Trophoblast cell (in vitro differentiated cells and primary cell): ENCODE measurements around the gene BACH2.

Experiments
- DNase-seq, 2 donors: peaks; one replicate each; pipeline ENCODE4 v3.0.0-alpha.2; 2016
- H2AFZ ChIP-seq: 2 replicates; pipeline ENCODE4 v1.6.1; 2013; ENCODE audit warnings: low read length, moderate library complexity, mild to moderate bottlenecking; ENCODE audit not compliant: insufficient read depth, poor library complexity
- H2AK5ac ChIP-seq: 2 replicates; pipeline ENCODE4 v1.6.1; 2013; ENCODE audit warnings: mild to moderate bottlenecking, low read length
- H2BK120ac ChIP-seq: 2 replicates; pipeline ENCODE4 v1.6.1; 2013; ENCODE audit warnings: low read length, mild to moderate bottlenecking, moderate library complexity; ENCODE audit not compliant: insufficient read depth, poor library complexity
- H2BK12ac ChIP-seq: 2 replicates; pipeline ENCODE4 v1.6.1; 2013; ENCODE audit warnings: mild to moderate bottlenecking, low read length, moderate library complexity
- H2BK5ac ChIP-seq: 2 replicates; pipeline ENCODE4 v1.6.1; 2013; ENCODE audit warnings: low read length, low read depth, moderate library complexity, mild to moderate bottlenecking; ENCODE audit not compliant: poor library complexity
- H3K14ac ChIP-seq: 2 replicates; pipeline ENCODE4 v1.6.1; 2013; ENCODE audit warnings: mild to moderate bottlenecking, low read length
- H3K18ac ChIP-seq: 2 replicates; pipeline ENCODE4 v1.6.1; 2013; ENCODE audit warnings: mild to moderate bottlenecking, low read length
- H3K23ac ChIP-seq: 2 replicates; pipeline ENCODE4 v1.6.1; 2013; ENCODE audit warnings: low read length
- H3K27ac ChIP-seq: 2 replicates; pipeline ENCODE4 v1.5.1; 2013; ENCODE audit warnings: low read depth, mild to moderate bottlenecking, inconsistent platforms, low read length, moderate library complexity
- H3K27me3 ChIP-seq: 2 replicates; pipeline ENCODE4 v1.6.1; 2013; ENCODE audit warnings: inconsistent platforms, mild to moderate bottlenecking, low read length, moderate library complexity; ENCODE audit not compliant: insufficient read depth
- H3K36me3 ChIP-seq, 2 experiments: 1 replicate in 1 of 2; 2 replicates in 1 of 2; pipeline ENCODE4 v1.6.1; 2013; ENCODE audit warnings: low read length in 2 of 2, mild to moderate bottlenecking in 2 of 2, moderate library complexity in 1 of 2; ENCODE audit not compliant: insufficient read depth in 2 of 2, control insufficient read depth in 1 of 2
- H3K4ac ChIP-seq: 2 replicates; pipeline ENCODE4 v1.6.1; 2013; ENCODE audit warnings: low read depth, mild to moderate bottlenecking, low read length, moderate library complexity
- H3K4me1 ChIP-seq, 2 experiments: 1 replicate in 1 of 2; 2 replicates in 1 of 2; pipeline ENCODE4 v1.6.1; 2013; ENCODE audit warnings: low read length in 2 of 2, mild to moderate bottlenecking in 2 of 2, moderate library complexity in 1 of 2; ENCODE audit not compliant: insufficient read depth in 2 of 2, control insufficient read depth in 1 of 2
- H3K4me2 ChIP-seq: 2 replicates; pipeline ENCODE4 v1.6.1; 2013; ENCODE audit warnings: inconsistent platforms, mild to moderate bottlenecking, low read length, moderate library complexity
- H3K4me3 ChIP-seq: 2 replicates; pipeline ENCODE4 v1.5.1; 2013; ENCODE audit warnings: mild to moderate bottlenecking, low read depth, low read length, inconsistent platforms
- H3K79me1 ChIP-seq: one replicate; pipeline ENCODE4 v1.6.1; 2013; ENCODE audit warnings: low read length
- H3K79me2 ChIP-seq: 2 replicates; pipeline ENCODE4 v1.6.1; 2013; ENCODE audit warnings: low read length, mild to moderate bottlenecking; ENCODE audit not compliant: control insufficient read depth, insufficient read depth, poor library complexity
- H3K9ac ChIP-seq: 2 replicates; pipeline ENCODE4 v1.6.1; 2013; ENCODE audit warnings: mild to moderate bottlenecking, low read length
- H3K9me3 ChIP-seq: 2 replicates; pipeline ENCODE4 v1.6.1; 2013; ENCODE audit warnings: low read depth, mild to moderate bottlenecking, control low read depth, inconsistent platforms, low read length; ENCODE audit not compliant: insufficient read depth
- H4K12ac ChIP-seq: 2 replicates; pipeline ENCODE4 v1.6.1; 2013; ENCODE audit warnings: low read depth, mild to moderate bottlenecking, low read length, moderate library complexity
- H4K8ac ChIP-seq: 2 replicates; pipeline ENCODE4 v1.6.1; 2013; ENCODE audit warnings: low read depth, mild to moderate bottlenecking, low read length, moderate library complexity
- H4K91ac ChIP-seq: one replicate; pipeline ENCODE4 v1.6.1; 2013; ENCODE audit warnings: low read depth, mild to moderate bottlenecking, low read length, moderate library complexity
- WGBS: extraction: QIAGEN DNeasy Blood & Tissue Kit; methylation state at CpG from one replicate; pipeline ENCODE4 v1.1.7; 2013; ENCODE audit warnings: missing lambda C conversion rate; ENCODE audit not compliant: insufficient read length, insufficient coverage; ENCODE audit errors: extremely low coverage; 5-methylcytosine and 5-hydroxymethylcytosine counted together

BACH2 gene

DNA sequence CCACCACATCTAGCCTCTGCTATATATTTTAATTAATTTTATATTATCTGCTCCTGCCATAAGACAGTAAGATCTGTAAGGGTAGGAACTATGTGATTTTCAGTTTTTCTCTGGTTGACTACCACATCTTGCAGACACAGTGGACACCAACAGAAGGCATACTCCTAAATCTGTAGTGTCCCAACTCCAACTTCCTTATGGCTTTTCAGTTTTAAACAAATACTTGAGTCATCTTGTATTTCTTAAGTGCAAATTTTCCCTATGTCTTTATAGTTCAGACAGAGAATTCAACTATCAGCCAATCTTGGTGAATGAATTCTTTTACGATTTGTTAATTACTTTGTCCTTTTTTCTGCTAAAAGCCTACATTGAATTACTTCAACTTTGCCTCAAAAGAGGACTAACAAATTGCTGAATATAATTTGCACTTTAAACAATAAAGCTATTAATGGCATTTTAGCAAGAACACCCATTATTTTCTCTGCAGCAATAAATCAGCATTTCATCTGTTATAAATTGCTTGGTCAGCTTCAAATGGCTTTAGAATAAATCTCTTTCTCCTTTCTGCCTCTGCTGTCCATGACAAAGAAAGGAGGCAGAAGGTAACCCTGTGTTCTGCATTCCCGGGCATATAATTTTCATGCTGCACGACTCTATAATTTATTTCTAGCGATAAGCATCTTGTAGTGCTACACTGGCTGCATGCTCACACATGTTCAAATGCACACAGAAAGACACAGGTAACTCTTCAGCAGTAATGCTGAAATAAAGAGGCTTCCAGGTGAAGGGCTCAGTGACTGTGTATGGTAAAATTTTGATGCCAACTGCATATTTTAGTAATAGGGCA is 144.8 kb downstream of the BACH2 start:
- Histone ChIP-seq H3K79me2 (no peaks in the 10 kb centered on the region), H3K36me3 (no peaks in the 10 kb centered on the region), H3K4me1 (peaks cover 0 to 3% of the 10 kb centered on the region in 2 experiments), H3K27me3 (no peaks in the 10 kb centered on the region), H2BK5ac (no peak overlapping the region), H2BK12ac (no peak overlapping the region), H3K4me3 (no peak overlapping the region), H4K8ac (no peak overlapping the region), H3K23ac (no peak overlapping the region), H2BK120ac (no peak overlapping the region), H4K12ac (no peak overlapping the region), H3K4ac (no peak overlapping the region), H3K9me3 (no peaks in the 10 kb centered on the region), H3K4me2 (no peak overlapping the region), H2AFZ (no peak overlapping the region), H3K14ac (no peak overlapping the region), H4K91ac (no peak overlapping the region), H2AK5ac (no peak overlapping the region), H3K27ac (no peak overlapping the region), H3K18ac (no peak overlapping the region), H3K9ac (no peak overlapping the region), H3K79me1 (no peaks in the 10 kb centered on the region)
- no CpG with 5 or more reads among the region's 4 CpGs for WGBS
- DNase-seq = no peak

DNA sequence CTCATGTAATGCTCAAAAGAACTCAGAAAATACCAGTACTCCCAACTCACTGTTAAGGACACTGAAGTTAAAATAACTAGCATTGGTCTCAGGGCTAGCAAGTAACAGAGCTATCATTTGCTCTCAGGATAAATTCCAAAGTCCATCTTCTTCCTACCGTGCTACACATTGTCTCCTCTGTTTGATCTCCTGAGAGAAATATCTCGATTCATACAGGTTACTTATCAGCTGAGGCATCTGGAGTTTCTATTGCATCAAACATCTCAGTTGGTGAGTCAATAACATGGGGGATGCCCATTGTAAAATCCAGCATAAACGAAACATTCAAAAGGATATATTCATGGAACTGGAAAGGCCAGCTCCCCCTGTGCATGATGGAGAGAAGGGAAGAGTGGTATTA is 147.4 kb downstream of the BACH2 start:
- Histone ChIP-seq H3K23ac (no peak overlapping the region), H3K79me1 (peaks cover 2% of the 10 kb centered on the region), H2BK120ac (no peak overlapping the region), H2AK5ac (no peak overlapping the region), H3K18ac (no peak overlapping the region), H2BK5ac (no peak overlapping the region), H4K91ac (no peak overlapping the region), H3K27me3 (no peaks in the 10 kb centered on the region), H3K9me3 (no peaks in the 10 kb centered on the region), H3K4ac (no peak overlapping the region), H3K4me2 (no peak overlapping the region), H4K8ac (no peak overlapping the region), H3K27ac (no peak overlapping the region), H4K12ac (no peak overlapping the region), H3K4me1 (peaks cover 0 to 2% of the 10 kb centered on the region in 2 experiments), H2BK12ac (no peak overlapping the region), H3K9ac (no peak overlapping the region), H3K14ac (no peak overlapping the region), H3K36me3 (no peaks in the 10 kb centered on the region), H3K79me2 (no peaks in the 10 kb centered on the region), H2AFZ (no peak overlapping the region), H3K4me3 (no peak overlapping the region)
- no CpG with 5 or more reads among the region's 3 CpGs for WGBS
- DNase-seq = peak; percentile 8 to 56

DNA sequence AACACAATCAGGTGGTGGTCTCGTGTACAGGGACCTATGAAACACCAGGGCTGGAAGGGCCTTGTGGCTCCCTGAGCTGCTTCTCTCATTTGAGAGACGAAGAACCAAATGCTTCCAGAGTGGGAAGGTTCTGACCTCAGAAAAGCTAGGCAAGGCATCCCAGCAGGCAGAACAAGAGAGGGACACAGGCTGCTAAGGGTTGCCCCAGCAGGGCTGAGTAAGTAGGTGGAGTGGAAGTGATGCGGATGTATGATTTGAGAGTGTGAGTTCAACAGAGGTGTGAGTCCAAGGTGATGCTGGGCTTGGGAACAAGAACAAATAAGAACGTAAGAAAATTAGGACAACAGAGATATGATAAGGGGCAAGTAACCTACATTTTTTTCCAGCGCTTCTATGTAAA is 147.8 kb downstream of the BACH2 start:
- no peak overlapping the region for H2AK5ac ChIP-seq
- H2BK5ac ChIP-seq = no peak overlapping the region
- H3K4me2 ChIP-seq = no peak overlapping the region
- WGBS = no CpG with 5 or more reads among the region's 5 CpGs
- no peak overlapping the region for H3K23ac ChIP-seq
- H4K8ac ChIP-seq = no peak overlapping the region
- H3K4me3 ChIP-seq = no peak overlapping the region
- no peak overlapping the region for H3K18ac ChIP-seq
- H2BK120ac ChIP-seq = no peak overlapping the region
- no peaks in the 10 kb centered on the region for H3K79me2 ChIP-seq
- H3K4ac ChIP-seq = no peak overlapping the region
- no peak overlapping the region for H3K9ac ChIP-seq
- H2BK12ac ChIP-seq = no peak overlapping the region
- H4K12ac ChIP-seq = no peak overlapping the region
- no peak overlapping the region for H4K91ac ChIP-seq
- H3K27ac ChIP-seq = no peak overlapping the region
- H3K27me3 ChIP-seq = no peaks in the 10 kb centered on the region
- no peak overlapping the region for H2AFZ ChIP-seq
- H3K9me3 ChIP-seq = no peaks in the 10 kb centered on the region
- no peak overlapping the region for H3K14ac ChIP-seq
- peaks cover 0 to 4% of the 10 kb centered on the region in 2 experiments for H3K4me1 ChIP-seq
- H3K79me1 ChIP-seq = peaks cover 3% of the 10 kb centered on the region
- no peaks in the 10 kb centered on the region for H3K36me3 ChIP-seq
- no peak for DNase-seq

DNA sequence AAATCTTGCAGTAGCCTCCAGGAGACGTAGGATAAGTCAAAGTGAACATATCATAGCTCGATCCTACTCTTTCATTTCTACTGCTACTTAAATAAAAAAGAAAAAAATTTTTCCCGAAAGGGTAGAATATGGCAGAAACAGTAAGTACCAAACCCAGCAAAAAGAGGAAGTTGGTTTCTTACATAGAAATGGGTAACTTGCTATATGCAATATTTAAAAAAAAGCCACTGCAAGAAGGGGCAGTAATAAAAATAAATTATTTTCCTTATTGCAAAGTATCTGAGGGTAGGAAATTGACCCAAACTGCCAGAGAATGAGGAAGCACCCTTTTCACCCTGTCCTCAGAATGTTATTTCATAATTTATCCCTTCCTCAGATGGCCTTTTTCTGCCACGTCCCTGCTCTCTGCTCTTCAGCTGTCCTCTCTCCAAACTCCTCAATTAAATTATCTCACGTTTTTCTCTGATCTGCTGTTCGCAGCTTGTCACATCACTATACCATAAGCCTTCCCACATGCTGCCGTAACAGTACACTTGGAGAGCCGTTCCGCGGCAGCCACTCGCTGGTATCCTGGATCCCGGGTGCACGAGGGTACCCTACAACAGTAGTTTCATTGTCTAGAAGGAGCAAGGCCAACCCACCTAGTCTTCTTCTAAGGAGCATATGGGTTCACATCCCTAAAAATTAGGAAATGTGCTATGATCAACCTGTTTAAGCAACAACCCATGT is 149.6 kb downstream of the BACH2 start:
- H3K79me1 ChIP-seq = peaks cover 3% of the 10 kb centered on the region
- H2BK5ac ChIP-seq = no peak overlapping the region
- H3K18ac ChIP-seq = no peak overlapping the region
- no peak overlapping the region for H3K4me3 ChIP-seq
- H3K4ac ChIP-seq = no peak overlapping the region
- no peaks in the 10 kb centered on the region for H3K79me2 ChIP-seq
- H2BK120ac ChIP-seq = no peak overlapping the region
- no peak overlapping the region for H2AFZ ChIP-seq
- no peaks in the 10 kb centered on the region for H3K27me3 ChIP-seq
- H3K9ac ChIP-seq = no peak overlapping the region
- no peak overlapping the region for H2BK12ac ChIP-seq
- WGBS = no CpG with 5 or more reads among the region's 13 CpGs
- H4K91ac ChIP-seq = no peak overlapping the region
- H3K23ac ChIP-seq = no peak overlapping the region
- H3K9me3 ChIP-seq = no peaks in the 10 kb centered on the region
- no peak overlapping the region for H2AK5ac ChIP-seq
- H3K14ac ChIP-seq = no peak overlapping the region
- H3K4me2 ChIP-seq = no peak overlapping the region
- H3K4me1 ChIP-seq = peaks cover 0 to 4% of the 10 kb centered on the region in 2 experiments
- H4K12ac ChIP-seq = no peak overlapping the region
- no peak overlapping the region for H4K8ac ChIP-seq
- H3K27ac ChIP-seq = no peak overlapping the region
- no peaks in the 10 kb centered on the region for H3K36me3 ChIP-seq
- DNase-seq = no peak
